Peyer's patch (tissue), 4 donors: ENCODE data around the gene CYFIP1. TPM values are rescaled to one million over a fixed set of nuclear protein-coding genes. Genes with fewer than 3 reads are reported as not detected.

Source experiments
- DNase-seq, 3 donors: peaks; one replicate each; pipeline ENCODE4 v3.0.0-alpha.2; 2017 to 2019
- H3K27ac ChIP-seq, 4 donors: fragments of 200-600 bp; sonication (generic); one replicate each; pipeline ENCODE4 v1.5.1; 2016 to 2019
- H3K27me3 ChIP-seq, 2 donors: fragments of 200-600 bp; sonication (generic); one replicate each; pipeline ENCODE4 v1.5.1; 2019
- H3K36me3 ChIP-seq, 3 donors: fragments of 200-600 bp; sonication (generic); one replicate each; pipeline ENCODE4 v1.5.1; 2016 to 2019
- H3K4me1 ChIP-seq, 4 donors: fragments of 200-600 bp; sonication (generic); one replicate each; pipeline ENCODE4 v1.5.1; 2016 to 2019
- H3K4me3 ChIP-seq, 4 donors: fragments of 200-600 bp; sonication (generic); 1 replicate in 3 of 4; 2 replicates in 1 of 4; pipeline ENCODE4 v1.5.1; 2016 to 2019; ENCODE audit warnings: mild to moderate bottlenecking in 1 of 4
- H3K9me3 ChIP-seq, 4 donors: fragments of 200-600 bp; sonication (generic); one replicate each; pipeline ENCODE4 v1.5.1; 2016 to 2019; ENCODE audit warnings: mild to moderate bottlenecking in 1 of 4
- CTCF ChIP-seq, 6 experiments: fragments of 450-650 bp in 4 of 6; fragments of 200-600 bp in 2 of 6; sonication (generic) in 1 of 6; IDR thresholded peaks; one replicate each; pipeline ENCODE4 v1.5.1; 2017 to 2019; ENCODE audit warnings: antibody characterized with exemption in 6 of 6, mild to moderate bottlenecking in 3 of 6, moderate library complexity in 1 of 6
- POLR2A ChIP-seq, 2 donors: fragments of 450-650 bp; IDR thresholded peaks; one replicate each; pipeline ENCODE4 v1.5.1; 2017; ENCODE audit warnings: antibody characterized with exemption in 2 of 2, mild to moderate bottlenecking in 2 of 2, moderate library complexity in 2 of 2
- total RNA-seq, 4 donors: library from RNA; depleted of rRNA; stranded (reverse); fragments of >200 nt; gene quantifications; one replicate each; pipeline ENCODE4 v1.1.0, GENCODE V29; 2016

CYFIP1 gene
- total RNA-seq, 4 donors from 2014 or later: 61.9 to 139 (median 117) TPM

- TF ChIP-seq POLR2A (IDR thresholded peaks at IDR 0.05): no peak
- no peak for TF ChIP-seq CTCF (IDR thresholded peaks at IDR 0.05)
- H3K9me3 ChIP-seq: no peaks in the 10 kb centered on the region
- peaks cover 0 to 79% (median 0%) of the 10 kb centered on the region in 3 donors for H3K36me3 ChIP-seq
- no peak overlapping the region for H3K27ac ChIP-seq
- H3K27me3 ChIP-seq: no peaks in the 10 kb centered on the region
- DNase-seq: no peak
- H3K4me1 ChIP-seq: no peaks in the 10 kb centered on the region
- no peak overlapping the region for H3K4me3 ChIP-seq
Measured at GRCh38 chr15:22907161-22907950, 72.8 kb downstream of the CYFIP1 start.

- no peak for TF ChIP-seq POLR2A (IDR thresholded peaks at IDR 0.05)
- TF ChIP-seq CTCF (IDR thresholded peaks at IDR 0.05): no peak
- Histone ChIP-seq H3K27ac (no peak overlapping the region), H3K4me3 (no peak overlapping the region), H3K36me3 (peaks cover 0 to 75% (median 0%) of the 10 kb centered on the region in 3 donors), H3K27me3 (no peaks in the 10 kb centered on the region), H3K4me1 (no peaks in the 10 kb centered on the region), H3K9me3 (no peaks in the 10 kb centered on the region)
- DNase-seq: no peak
Measured at GRCh38 chr15:22904736-22905135, 75.4 kb downstream of the CYFIP1 start.

- H3K27me3 ChIP-seq: no peaks in the 10 kb centered on the region
- no peak overlapping the region for H3K27ac ChIP-seq
- DNase-seq: peak in 2 of 3 donors; percentile 58 to 76
- no peaks in the 10 kb centered on the region for H3K9me3 ChIP-seq
- H3K36me3 ChIP-seq: peaks cover 0 to 75% (median 0%) of the 10 kb centered on the region in 3 donors
- H3K4me1 ChIP-seq: no peaks in the 10 kb centered on the region
- H3K4me3 ChIP-seq: no peak overlapping the region
- no peak for TF ChIP-seq POLR2A (IDR thresholded peaks at IDR 0.05)
- peak in 1 of 6 experiments; percentile 2 for TF ChIP-seq CTCF (IDR thresholded peaks at IDR 0.05)
Measured at GRCh38 chr15:22903961-22904534, 76.1 kb downstream of the CYFIP1 start.

- Histone ChIP-seq H3K9me3 (no peaks in the 10 kb centered on the region), H3K27ac (no peak overlapping the region), H3K4me1 (no peaks in the 10 kb centered on the region), H3K36me3 (peaks cover 0 to 71% (median 0%) of the 10 kb centered on the region in 3 donors), H3K27me3 (no peaks in the 10 kb centered on the region), H3K4me3 (no peak overlapping the region)
- no peak for TF ChIP-seq CTCF (IDR thresholded peaks at IDR 0.05)
- TF ChIP-seq POLR2A (IDR thresholded peaks at IDR 0.05): no peak
- DNase-seq: no peak
Measured at GRCh38 chr15:22903427-22903826, 76.7 kb downstream of the CYFIP1 start.

- no peaks in the 10 kb centered on the region for H3K4me1 ChIP-seq
- no peak overlapping the region for H3K27ac ChIP-seq
- no peak overlapping the region for H3K4me3 ChIP-seq
- H3K36me3 ChIP-seq: peaks cover 0 to 69% (median 0%) of the 10 kb centered on the region in 3 donors
- H3K27me3 ChIP-seq: no peaks in the 10 kb centered on the region
- TF ChIP-seq CTCF (IDR thresholded peaks at IDR 0.05): no peak
- TF ChIP-seq POLR2A (IDR thresholded peaks at IDR 0.05): no peak
- no peaks in the 10 kb centered on the region for H3K9me3 ChIP-seq
- DNase-seq: no peak
Measured at GRCh38 chr15:22902981-22903380, 77.2 kb downstream of the CYFIP1 start.
